ENCODE results near the gene PKP2. TPM values are rescaled to one million over a fixed set of nuclear protein-coding genes. Genes with fewer than 3 reads are reported as not detected.

Gene PKP2
- polyA plus RNA-seq, 1 experiment = 0.02 TPM

GRCh38 chr12:32828120-32828519 lies 68.5 kb downstream of the PKP2 start:
- ChIA-PET POLR2A (no interaction called here), CTCF (no interaction called here)
- Histone ChIP-seq H3K27me3 (ENCODE audit: control insufficient read depth, insufficient read depth, low read length) (no peaks in the 10 kb centered on the region), H3K9me3 (ENCODE audit: control insufficient read depth, insufficient read depth, low read length) (no peaks in the 10 kb centered on the region), H3K4me3 (ENCODE audit: low read depth, low read length) (no peak overlapping the region), H3K27ac (ENCODE audit: low read depth, low read length) (no peak overlapping the region)
- TF ChIP-seq, protein P1, sequence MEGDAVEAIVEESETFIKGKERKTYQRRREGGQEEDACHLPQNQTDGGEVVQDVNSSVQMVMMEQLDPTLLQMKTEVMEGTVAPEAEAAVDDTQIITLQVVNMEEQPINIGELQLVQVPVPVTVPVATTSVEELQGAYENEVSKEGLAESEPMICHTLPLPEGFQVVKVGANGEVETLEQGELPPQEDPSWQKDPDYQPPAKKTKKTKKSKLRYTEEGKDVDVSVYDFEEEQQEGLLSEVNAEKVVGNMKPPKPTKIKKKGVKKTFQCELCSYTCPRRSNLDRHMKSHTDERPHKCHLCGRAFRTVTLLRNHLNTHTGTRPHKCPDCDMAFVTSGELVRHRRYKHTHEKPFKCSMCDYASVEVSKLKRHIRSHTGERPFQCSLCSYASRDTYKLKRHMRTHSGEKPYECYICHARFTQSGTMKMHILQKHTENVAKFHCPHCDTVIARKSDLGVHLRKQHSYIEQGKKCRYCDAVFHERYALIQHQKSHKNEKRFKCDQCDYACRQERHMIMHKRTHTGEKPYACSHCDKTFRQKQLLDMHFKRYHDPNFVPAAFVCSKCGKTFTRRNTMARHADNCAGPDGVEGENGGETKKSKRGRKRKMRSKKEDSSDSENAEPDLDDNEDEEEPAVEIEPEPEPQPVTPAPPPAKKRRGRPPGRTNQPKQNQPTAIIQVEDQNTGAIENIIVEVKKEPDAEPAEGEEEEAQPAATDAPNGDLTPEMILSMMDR (IDR thresholded peaks at IDR 0.05; ENCODE audit: low read depth, low read length) = no peak
- DNase-seq (ENCODE audit: low read depth, low spot score) = no peak

DNA sequence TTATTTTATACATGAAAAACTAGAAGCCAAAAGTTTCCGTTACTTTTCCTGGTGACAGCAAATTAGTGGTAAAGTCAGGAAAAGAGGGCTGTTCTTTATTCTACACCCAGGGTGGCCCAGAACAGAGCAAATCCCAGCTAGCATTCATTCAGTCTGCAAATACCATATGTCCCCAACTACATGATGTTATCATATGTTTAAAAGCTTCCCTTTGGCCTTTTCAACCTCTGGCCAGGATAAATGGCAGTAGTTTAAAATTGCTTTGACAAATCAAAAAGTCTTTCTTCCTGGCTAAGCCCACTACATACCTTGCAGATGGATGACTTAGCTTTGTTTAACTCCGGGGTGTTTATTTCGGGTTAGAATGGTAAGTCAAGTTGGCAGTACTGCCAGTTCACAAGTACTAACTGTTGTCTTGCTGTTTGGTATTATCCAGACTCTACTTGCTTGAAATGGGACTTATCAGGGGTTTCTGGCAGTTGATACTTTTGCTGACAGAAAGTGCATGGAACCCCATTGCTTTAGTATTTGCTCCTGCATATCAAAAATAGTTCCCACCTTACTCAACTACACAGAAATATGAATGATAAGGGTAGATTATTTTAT lies 69.7 kb downstream of the PKP2 start:
- Histone ChIP-seq H3K27me3 (ENCODE audit: control insufficient read depth, insufficient read depth, low read length) (no peaks in the 10 kb centered on the region), H3K27ac (ENCODE audit: low read depth, low read length) (no peak overlapping the region), H3K4me3 (ENCODE audit: low read depth, low read length) (no peak overlapping the region), H3K9me3 (ENCODE audit: control insufficient read depth, insufficient read depth, low read length) (no peaks in the 10 kb centered on the region)
- DNase-seq (ENCODE audit: low read depth, low spot score) = no peak
- POLR2A ChIA-PET = no interaction called here
- TF ChIP-seq, protein P1 (IDR thresholded peaks at IDR 0.05; ENCODE audit: low read depth, low read length) = no peak
- CTCF ChIA-PET = no interaction called here

DNA sequence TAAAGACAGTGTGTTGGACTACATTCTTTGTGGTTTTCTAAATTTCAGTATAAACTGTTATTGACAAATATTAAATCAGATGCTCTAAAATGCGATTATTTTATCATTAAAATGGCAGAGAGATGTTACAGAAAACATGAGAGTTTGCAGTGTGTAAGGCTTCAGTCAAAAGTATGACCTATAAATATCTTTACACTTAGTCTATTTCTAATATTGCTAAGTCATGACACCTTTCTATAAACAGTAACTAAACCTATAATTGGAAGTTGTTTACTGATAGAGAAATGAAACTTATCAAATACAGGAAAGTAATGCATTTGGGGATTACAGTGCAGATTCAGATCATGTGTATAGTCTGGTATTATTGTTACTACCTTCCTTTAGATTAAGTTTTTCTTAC lies 72.0 kb downstream of the PKP2 start:
- no peak for DNase-seq (ENCODE audit: low read depth, low spot score)
- Histone ChIP-seq H3K4me3 (ENCODE audit: low read depth, low read length) (no peak overlapping the region), H3K27ac (ENCODE audit: low read depth, low read length) (no peak overlapping the region), H3K27me3 (ENCODE audit: control insufficient read depth, insufficient read depth, low read length) (no peaks in the 10 kb centered on the region), H3K9me3 (ENCODE audit: control insufficient read depth, insufficient read depth, low read length) (no peaks in the 10 kb centered on the region)
- TF ChIP-seq, protein P1 (IDR thresholded peaks at IDR 0.05; ENCODE audit: low read depth, low read length) = no peak
- ChIA-PET POLR2A (no interaction called here), CTCF (no interaction called here)

GRCh38 chr12:32822344-32822743 lies 74.2 kb downstream of the PKP2 start:
- ChIA-PET POLR2A (interaction anchor here (0.6 kb wide), 1 partner anchor 47 kb away, joined by 3 read pairs; no protein-coding TSS in a partner anchor), CTCF (no interaction called here)
- no peak overlapping the region for H3K27ac ChIP-seq (ENCODE audit: low read depth, low read length)
- no peak overlapping the region for H3K4me3 ChIP-seq (ENCODE audit: low read depth, low read length)
- TF ChIP-seq, protein P1 (IDR thresholded peaks at IDR 0.05; ENCODE audit: low read depth, low read length) = no peak
- no peaks in the 10 kb centered on the region; the same call in 1 of the 2 replicates for H3K9me3 ChIP-seq (ENCODE audit: control insufficient read depth, insufficient read depth, low read length)
- no peaks in the 10 kb centered on the region for H3K27me3 ChIP-seq (ENCODE audit: control insufficient read depth, insufficient read depth, low read length)
- DNase-seq (ENCODE audit: low read depth, low spot score) = no peak

DNA sequence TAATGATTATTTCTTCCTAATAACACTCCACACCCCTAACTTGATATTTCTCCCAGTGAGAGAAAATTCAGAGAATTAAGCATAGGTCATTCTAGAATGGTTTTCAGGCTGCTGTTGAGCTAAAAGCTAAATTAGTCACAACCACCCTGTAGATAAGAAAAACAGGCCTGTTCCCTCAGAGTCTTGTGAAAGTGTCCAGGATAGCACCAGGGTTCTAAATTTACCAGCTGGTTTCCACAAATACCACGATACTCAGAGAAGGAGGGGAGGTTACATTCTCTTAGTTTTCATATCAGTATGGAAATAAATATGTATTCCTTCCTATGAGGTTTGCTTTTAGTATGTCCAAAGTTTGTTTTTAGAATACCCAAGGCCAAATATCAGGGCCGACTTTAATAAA lies 74.9 kb downstream of the PKP2 start:
- DNase-seq (ENCODE audit: low read depth, low spot score) = no peak
- TF ChIP-seq, protein P1 (IDR thresholded peaks at IDR 0.05; ENCODE audit: low read depth, low read length) = no peak
- H3K9me3 ChIP-seq (ENCODE audit: control insufficient read depth, insufficient read depth, low read length) = no peaks in the 10 kb centered on the region; the same call in 1 of the 2 replicates
- CTCF ChIA-PET = no interaction called here
- H3K27me3 ChIP-seq (ENCODE audit: control insufficient read depth, insufficient read depth, low read length) = no peaks in the 10 kb centered on the region
- no peak overlapping the region for H3K27ac ChIP-seq (ENCODE audit: low read depth, low read length)
- POLR2A ChIA-PET = interaction anchor here (0.6 kb wide), 1 partner anchor 46 kb away, joined by 3 read pairs; no protein-coding TSS in a partner anchor
- H3K4me3 ChIP-seq (ENCODE audit: low read depth, low read length) = no peak overlapping the region

Data from AG04450 (cell line).